ENCODE data around the gene FHIP2A. TPM values are rescaled to one million over a fixed set of nuclear protein-coding genes. Genes with fewer than 3 reads are reported as not detected.

Gene FHIP2A, protein sequence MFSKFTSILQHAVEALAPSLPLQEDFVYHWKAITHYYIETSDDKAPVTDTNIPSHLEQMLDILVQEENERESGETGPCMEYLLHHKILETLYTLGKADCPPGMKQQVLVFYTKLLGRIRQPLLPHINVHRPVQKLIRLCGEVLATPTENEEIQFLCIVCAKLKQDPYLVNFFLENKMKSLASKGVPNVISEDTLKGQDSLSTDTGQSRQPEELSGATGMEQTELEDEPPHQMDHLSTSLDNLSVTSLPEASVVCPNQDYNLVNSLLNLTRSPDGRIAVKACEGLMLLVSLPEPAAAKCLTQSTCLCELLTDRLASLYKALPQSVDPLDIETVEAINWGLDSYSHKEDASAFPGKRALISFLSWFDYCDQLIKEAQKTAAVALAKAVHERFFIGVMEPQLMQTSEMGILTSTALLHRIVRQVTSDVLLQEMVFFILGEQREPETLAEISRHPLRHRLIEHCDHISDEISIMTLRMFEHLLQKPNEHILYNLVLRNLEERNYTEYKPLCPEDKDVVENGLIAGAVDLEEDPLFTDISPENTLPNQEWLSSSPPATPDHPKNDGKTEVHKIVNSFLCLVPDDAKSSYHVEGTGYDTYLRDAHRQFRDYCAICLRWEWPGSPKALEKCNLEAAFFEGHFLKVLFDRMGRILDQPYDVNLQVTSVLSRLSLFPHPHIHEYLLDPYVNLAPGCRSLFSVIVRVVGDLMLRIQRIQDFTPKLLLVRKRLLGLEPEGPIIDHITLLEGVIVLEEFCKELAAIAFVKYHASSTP
- total RNA-seq = 7.0 and 7.9 TPM in 2 replicates

DNA sequence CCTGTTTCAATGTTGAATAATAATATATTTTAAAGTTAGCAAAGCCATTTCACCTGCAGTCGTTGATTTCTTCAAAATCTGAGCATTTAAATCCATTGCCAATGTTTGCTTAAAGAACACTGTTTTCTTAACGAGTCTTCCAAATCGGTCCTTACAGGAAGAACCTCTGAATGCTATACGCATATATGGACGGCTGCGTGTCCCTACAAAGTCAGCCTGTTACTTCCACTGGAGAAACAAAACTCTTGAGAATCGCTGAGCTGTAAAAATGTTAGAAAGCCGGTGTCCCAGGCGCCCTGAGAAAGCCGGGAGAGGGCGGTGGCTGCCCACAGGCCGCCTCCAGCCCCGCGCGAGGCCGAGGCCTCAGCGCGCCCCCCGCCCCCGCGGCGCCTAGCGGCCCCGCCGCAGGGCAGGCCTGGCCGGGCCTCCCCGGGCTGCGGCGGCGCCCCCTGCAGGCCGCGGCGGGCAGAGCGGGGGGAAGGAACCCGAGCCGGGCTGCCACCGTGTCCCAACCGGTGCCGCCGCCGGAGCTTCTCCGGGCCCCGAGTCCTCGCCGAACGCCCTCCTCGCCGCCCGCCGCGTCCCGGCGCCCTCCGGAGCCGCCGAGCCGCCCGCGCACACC, at the start of gene FHIP2A:
TSS of gene FHIP2A (plus strand) at position 488 of the 622 bp plus-strand sequence. CDS start 299 bp downstream, outside the sequence.

Other genes with a start within 250 kb of the FHIP2A start
- gene ABLIM1, start 163.5 kb upstream of the FHIP2A start, total RNA-seq = 0.59 and 1.2 TPM in 2 replicates
- 14.0 and 16.8 TPM in 2 replicates for gene TRUB1, start 116.4 kb downstream of the FHIP2A start, total RNA-seq

All from bronchus fibroblast of lung (primary cell).